Stimulated activated CD8-positive, alpha-beta memory T cell treated with anti-CD3 and anti-CD28 coated beads, Interleukin-4, amount 100 ng/mL, for 48 hours (primary cell): ENCODE data around the gene SLC35A5.
"Not testable (repeated sequence)": the region's sequence is repeated elsewhere in the genome, so short reads cannot be mapped to it uniquely, and the experiment has no call there.

Experiments
- DNase-seq: peaks from one replicate; pipeline ENCODE4 v3.0.0-alpha.2; 2020

SLC35A5 gene, protein sequence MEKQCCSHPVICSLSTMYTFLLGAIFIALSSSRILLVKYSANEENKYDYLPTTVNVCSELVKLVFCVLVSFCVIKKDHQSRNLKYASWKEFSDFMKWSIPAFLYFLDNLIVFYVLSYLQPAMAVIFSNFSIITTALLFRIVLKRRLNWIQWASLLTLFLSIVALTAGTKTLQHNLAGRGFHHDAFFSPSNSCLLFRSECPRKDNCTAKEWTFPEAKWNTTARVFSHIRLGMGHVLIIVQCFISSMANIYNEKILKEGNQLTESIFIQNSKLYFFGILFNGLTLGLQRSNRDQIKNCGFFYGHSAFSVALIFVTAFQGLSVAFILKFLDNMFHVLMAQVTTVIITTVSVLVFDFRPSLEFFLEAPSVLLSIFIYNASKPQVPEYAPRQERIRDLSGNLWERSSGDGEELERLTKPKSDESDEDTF

DNA sequence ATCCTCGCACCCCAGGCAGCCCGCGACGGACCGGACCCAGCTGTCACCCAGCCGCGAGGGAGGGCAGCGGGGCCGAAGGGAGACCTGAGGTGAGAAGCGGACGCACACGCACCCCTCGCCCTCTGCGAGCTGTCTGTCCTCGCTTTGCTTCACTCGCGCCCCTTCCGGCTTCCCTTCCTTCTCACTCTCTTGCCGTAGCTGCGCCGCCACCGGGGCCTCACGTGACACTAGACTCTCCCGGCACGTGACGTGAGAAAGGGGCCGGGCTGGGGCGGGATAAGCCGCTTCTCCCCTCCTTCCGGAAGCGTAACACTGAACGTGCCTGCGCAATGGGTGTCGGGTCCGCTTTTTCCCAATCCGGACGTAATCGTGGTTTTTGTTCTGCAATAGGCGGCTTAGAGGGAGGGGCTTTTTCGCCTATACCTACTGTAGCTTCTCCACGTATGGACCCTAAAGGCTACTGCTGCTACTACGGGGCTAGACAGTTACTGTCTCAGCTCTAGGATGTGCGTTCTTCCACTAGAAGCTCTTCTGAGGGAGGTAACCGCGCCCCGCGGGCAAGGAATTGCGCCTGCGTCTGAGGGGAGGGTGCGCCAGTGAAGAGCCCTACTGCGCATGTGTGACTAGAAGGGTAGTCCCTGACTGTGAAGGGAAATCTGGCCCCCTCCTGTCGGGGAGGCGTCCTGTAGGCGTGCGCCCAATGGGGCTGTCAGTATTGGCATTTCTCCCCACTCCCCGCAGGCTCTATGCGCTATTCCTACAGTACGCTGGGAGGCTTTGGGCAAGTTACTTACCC is at the start of gene SLC35A5, which contains the start of gene ATG3:
Gene SLC35A5 (plus strand): TSS at position 312 of the 796 bp plus-strand sequence. CDS start 1,359 bp downstream, outside the sequence.
Gene ATG3 (minus strand): TSS at position 229 of the 796 bp plus-strand sequence. CDS start 434 bp downstream, outside the sequence.
- peak; percentile 99 for DNase-seq

DNA sequence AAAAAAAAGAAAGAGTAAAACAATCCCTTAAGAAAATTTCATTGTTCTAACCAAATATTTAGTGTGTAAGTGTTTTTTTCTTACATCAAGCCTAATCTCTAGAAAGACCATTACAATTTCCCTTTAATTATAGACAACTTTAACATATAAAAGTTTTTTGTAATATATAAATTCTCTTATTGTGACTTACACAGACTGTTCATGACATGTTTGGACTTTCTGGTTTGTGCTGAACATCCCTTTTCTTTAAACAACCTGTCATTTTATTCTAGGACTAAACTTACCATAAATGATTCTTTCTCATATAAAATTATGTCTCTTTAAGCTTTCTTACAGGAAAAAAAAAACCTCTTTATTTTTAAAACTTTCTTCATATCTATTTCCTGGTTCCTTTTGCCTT is 49.5 kb upstream of the SLC35A5 start:
- DNase-seq: no peak

DNA sequence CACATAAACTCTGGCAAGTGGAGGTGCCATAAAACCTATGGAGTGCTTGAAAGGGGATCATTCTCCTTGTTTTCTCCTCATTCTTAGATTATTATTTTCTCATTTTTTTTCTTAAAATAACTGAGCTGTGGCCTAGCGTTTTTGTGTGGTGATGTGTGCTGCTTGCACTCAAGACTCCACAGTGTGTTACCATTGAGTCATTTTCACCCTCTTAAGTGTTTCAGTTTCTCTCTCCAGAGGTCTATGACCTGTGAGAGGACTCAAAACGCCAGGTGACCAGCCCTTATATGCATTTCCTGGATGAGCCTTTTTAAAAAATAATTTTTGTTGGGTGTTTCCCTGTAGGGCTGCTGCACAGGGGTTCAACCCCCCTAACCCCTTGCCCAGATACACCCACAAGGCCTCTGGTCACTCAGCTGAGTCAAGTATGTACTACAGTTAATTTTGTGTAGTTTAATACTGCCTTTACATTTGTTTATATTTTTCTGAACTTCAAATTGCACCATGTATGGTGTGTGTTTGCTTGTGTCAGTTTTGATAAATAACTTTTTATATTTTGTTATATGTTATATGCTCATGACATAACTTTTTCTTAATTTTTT is 47.2 kb upstream of the SLC35A5 start:
- DNase-seq: no peak

DNA sequence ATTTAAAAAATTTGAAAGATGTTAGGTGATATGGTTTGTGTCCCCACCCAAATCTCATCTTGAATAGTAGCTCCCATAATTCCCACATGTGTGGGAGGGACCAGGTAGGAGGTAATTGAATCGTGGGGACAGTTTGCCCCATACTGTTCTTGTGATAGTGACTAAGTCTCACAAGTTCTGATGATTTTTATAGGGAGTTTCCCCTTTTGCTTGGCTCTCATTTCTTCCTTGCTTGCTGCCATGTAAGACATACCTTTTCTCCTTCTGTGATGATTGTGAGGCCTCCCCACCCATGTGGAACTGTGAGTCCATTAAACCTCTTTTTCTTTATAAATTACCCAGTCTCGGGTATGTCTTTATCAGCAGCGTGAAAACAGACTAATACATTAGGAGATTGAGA is 42.9 kb upstream of the SLC35A5 start:
- not testable (repeated sequence) for DNase-seq

DNA sequence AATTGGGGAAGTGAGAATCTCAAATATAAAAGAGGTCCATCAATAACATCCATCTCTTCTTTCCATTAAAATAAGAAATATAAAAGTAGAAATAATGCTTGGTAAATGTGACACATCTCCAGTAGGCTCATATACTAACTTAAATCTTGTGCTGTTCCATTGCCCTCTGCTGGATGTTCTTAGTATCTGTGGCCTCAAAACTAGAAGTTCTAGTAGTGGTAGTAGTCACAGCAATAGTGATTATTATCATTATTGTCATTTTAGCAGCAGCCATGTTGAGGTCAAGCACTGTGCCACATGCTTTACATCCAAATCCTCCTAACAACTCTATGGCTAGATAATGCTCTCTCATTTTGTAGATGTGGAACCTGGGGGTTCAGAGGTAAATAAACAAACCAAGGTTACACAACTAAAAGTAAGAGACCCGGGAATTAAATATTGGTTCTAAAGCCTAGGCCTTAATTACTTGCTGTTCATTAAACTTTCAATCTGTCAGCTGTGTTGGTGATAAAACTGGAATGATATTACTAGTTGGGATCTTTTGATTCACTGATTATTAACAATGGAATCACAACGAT is 42.3 kb upstream of the SLC35A5 start:
- no peak for DNase-seq

DNA sequence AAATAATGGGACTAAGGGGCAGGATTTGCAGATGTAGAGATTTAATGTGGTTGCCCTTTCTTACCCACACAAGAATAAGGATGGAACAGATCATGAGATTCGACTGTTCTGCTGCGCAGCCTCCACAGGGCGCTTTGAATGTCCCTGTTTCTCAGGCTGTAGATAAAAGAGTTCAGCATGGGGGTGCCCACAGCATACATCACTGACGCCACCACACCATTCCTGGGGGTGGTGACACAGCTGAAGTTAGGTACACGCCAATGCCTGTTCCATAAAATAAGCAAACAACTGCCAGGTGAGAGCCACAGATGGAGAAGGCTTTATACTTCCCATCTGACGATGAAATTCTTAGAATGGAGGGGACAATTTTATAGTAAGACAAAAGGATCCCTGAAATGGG is 37.7 kb upstream of the SLC35A5 start:
- not testable (repeated sequence) for DNase-seq

DNA sequence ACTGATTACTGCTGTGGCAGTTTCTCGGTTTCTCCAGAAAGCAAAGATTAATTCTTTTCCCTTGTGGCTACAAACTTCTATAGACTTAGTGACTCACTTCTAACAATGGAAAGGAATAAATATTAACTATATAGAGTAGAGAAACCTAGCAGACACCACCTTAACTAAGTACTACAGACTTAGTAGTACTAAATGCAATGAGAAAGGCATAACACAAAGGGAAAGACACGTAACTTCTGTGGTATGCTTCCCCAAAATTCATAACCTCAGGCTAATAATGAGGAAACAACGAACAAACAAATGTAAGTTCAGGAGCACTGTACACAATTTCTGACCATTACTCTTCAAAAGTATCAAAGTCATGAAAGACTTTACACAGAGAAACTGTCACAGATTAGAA is 31.3 kb upstream of the SLC35A5 start:
- no peak for DNase-seq

DNA sequence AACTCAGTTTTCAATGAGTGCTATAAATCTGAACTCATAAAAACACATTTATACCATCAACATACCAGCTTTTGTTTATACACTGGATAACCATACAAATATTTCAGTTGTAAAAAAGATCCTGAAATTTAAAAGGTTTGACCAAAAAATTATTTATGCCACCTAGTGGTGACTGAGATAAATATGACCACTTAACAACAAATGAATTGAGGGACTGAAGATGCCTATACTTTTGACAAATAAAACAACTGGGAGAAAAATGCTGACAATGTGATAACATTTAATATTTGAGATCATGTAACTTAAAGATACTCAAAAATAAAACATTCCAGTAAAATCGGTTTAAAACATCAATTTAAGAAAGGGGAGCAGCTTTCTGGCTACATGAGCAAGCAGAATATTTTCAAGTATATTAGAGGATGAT is 30.5 kb upstream of the SLC35A5 start:
- no peak for DNase-seq

DNA sequence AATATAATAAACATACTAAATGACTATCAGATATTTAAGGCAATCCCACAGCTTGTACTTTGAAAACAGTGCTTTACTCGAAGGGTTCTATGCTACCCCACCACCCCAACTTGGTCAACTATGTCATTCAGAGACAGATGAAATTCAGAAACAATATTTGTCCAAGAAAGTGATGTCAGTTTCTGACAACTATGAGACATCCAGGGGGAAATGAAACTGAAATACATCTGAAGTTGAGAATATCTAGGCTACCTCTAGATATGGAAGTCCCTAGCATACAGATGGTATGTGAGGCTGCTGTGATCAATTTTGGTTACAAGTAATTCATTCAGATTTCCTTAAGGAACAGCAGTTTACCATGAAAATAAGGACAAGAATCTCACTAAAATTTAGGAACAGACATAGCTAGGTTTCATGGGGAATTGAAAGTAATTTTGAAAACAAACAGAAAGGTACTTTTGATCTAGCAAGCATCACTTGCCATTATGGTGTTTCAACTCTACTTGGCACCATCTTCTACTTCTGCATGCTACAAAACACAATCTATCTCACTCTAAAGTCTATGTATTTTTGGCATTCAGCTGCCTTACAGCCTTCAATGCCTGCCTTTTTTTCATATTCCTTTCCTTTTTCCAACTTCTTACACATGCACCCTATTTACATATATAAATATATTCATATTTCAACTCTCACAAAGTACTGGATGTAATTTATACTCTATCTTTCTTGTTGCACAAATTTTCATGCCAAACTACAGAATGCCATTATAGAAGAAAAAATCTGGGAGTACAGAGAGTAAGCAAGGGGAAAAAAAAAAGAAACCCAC is 21.8 kb upstream of the SLC35A5 start:
- no peak for DNase-seq

DNA sequence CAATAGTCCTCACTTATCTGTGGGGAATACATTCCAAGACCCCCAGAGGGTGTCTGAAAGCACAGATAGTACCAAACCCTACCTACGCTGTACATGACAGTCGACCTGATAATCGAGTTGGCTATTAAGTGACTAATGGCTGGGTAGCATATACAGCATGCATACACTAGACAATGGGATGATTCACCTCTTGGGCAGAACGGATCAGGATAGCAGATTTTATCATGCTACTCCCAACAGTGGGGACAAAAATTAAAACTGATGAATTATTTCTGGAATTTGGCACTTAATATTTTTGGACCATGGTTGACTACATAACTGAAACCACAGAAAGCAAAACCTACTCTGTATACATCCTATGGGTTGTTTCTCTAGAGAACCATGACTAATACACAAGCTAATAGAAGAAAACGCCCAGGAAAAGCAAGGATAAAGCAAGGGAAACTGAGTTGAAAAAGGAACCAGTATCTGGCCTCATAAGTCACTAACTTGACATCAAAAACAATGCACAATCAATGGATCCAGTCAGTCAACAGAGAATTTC is 15.6 kb upstream of the SLC35A5 start:
- no peak for DNase-seq

DNA sequence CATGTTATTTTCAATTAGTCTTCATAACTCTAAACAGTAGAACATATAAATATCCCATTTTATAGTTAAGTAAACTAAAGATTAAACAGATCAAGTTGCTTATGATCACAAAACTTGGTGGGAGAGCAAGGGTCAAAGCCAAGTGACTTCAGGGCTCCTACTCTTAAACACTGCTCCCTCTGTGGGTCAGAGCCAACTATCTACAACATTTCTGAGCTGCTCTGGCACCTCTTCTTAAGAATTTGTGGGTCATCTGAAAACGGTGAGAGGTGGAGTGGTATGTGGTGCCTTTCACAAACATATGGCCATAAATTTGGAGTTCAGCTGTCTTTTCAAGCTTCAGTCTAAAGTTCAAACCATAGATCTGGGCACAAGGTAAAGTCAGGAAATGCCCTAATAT is 11.0 kb upstream of the SLC35A5 start:
- DNase-seq: no peak

DNA sequence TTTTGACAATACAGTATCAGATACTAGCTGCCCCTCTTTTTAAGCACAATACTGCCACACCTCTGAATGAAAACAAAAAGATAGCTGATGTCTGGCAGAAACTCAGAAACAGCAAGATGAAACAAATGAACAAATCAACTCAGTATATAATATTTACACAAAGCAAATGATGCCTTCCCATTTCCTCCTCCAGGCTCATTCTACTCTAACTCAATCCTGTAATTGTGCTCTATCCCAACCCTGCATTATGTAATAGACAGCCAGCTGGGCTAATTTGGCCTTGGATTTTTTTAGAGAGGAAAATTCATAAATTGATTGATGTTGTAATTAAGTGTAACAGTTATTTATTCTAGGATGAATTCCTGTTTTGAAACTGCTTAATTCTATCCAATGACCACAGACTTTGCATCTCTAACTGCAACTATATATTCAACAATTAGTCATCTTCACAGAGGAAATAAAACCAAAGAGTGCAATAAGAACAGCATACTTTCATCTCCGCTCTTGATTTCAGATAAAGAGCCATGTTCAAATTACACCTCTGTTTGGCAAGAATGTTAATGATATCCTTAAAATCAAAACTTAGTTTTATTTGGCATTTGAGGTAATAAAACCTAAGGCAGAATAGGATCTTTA is 6.2 kb upstream of the SLC35A5 start:
- no peak for DNase-seq

DNA sequence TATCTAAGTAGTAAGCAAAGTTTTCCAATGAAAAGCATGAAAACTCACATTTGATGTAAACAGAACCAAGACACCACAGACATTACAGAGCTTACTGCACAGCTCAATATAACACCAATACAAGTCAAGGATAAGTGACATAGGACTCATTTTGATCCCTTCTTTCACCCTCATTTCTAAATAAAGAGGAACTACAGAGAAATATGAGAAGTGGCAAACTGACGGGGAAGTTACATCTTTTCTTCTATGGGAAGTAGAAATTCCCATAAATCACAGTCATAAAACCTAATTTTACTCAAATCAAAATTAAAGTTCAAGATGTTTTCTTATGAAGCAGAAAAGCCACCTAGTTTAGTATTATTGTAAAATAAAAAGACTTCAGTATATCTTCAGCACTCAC is 3.9 kb upstream of the SLC35A5 start:
- DNase-seq: no peak

DNA sequence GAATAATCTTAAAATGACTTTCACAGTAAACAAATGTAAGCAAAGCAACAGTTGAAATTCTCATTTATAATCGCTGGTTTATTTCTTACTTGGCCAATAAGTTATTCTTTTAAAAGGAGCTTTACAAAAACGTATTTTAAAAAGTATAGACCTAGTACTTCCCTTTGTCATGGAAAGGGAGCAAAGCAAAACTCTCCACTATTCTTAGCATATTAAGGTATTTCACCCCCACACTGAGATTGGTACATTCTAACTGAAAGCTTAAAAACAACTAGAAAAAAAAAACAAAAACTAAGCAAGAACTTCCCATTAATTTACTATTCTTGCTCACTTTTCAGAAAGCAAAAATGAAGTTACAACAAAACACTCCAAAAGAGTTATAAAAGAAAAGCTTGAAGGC is 1.5 kb upstream of the SLC35A5 start:
- no peak for DNase-seq

DNA sequence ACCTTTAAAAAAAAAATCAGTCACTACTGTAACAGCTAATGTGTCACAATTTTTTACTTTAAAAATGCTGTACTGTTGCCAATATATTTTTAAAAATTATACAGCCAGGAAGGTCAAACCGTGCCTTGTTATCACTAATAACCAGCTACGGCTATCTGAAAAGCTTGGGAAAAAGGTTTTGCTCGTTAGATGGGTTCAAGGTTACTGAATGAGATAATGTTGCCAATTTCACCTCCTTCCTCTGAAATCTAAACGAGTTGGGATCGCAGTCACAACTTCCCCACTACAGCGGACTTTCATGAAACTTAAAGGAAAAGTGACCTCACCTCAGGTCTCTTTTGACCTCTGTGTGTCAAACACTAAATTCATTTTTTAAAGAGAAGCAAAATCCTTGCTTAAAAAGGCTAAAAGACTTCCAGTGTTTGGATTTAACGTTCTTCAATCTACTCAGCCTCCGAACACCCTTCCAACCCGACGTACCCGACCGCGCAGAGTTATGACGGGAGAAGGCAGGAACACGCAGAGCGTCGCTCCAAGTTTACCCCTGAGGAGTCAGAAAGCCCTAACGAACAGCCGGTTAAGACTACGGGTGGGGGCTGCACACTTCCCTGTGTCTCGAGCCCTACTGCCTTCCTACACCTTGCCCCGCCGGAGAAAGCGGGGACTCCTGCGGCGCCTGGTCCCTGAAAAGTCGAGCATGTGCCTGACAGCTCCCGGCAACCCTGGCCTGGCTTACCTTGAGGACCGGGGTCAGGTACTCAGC is 943 bp upstream of the SLC35A5 start:
- peak; percentile 85 for DNase-seq

DNA sequence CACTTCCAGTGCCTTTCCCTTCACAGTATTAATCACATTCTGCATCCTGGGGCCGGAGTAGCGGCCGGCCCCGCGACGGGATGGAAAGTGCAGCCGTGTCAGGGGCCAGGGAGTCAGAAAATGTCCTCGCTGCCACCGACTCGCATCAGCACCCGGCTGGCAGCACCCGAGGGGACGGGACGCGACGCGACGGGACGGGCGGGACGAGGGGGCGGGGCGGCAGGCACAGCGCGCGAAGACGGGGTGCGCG is 436 bp upstream of the SLC35A5 start:
- DNase-seq: no peak

DNA sequence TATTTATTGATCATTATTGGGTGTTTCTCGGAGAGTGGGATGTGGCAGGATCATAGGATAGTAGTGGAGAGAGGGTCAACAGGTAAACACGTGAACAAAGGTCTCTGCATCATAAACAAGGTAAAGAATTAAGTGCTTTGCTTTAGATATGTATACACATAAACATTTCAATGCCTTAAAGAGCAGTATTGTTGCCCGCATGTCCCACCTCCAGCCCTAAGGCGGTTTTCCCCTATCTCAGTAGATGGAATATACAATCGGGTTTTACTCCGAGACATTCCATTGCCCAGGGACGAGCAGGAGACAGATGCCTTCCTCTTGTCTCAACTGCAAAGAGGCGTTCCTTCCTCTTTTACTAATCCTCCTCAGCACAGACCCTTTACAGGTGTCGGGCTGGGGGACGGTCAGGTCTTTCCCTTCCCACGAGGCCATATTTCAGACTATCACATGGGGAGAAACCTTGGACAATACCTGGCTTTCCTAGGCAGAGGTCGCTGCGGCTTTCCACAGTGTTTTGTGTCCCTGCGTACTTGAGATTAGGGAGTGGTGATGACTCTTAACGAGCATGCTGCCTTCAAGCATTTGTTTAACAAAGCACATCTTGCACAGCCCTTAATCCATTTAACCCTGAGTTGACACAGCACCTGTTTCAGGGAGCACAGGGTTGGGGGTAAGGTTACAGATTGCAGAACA is 2.5 kb downstream of the SLC35A5 start:
- not testable (repeated sequence) for DNase-seq

DNA sequence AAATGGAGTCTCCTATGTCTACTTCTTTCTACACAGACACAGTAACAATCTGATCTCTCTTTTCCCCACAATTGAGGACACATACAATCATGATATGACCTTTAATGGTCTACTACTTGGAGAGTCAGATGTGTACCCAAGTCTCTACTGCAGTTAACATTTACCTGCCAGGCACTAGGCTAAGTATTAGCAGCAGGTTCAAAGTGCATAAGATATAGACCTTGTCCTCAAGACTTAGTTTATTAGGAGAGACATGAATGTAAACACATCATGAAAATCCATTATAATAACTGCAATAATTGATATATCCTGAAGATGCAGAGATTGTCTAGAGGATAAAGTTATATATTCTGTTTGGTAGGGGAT is 3.1 kb downstream of the SLC35A5 start:
- DNase-seq: no peak

DNA sequence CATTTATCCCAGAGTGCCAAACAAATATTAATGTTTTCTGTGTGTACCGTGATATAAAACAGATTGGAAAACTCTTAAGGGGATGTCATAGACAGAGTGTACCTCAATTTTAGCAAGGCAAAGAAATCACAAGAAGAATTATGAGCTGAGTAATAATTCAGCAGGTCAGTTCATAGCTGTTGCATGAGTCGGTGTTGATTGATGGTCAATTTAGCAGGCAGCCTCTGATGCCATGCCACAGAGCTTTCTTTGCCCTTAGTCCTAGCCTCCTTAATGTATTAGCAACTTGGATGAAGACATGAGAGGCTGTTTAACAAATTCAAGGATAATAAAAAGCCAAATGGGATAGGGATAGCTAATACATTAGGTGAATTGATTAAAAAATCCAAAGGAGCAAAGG is 6.8 kb downstream of the SLC35A5 start:
- DNase-seq: no peak

DNA sequence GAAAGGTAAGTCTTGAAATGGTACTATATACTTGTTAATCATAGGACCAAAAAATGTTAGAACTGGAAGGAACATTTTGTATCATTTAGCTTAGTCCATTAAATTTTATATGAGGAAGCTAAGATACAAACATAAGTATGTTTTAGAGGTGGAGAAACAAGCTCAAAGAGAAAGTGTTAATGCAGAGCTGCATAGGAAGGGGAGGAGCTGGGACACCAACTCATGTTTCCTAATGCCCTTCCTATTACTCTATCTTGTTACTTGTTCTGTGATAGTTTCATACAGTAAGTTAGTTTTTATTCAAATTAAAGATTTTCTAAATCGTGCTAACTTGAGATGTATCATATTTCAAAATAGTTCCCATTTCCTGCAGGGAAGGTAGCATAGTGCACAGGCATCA is 7.4 kb downstream of the SLC35A5 start:
- DNase-seq: no peak
